Hepatocyte (in vitro differentiated cells): Measurements from ENCODE around the gene SH2D1A.

ENCODE experiments used
- CTCF ChIP-seq: fragments of 200-600 bp; sonication (generic); IDR thresholded peaks from 2 replicates; pipeline ENCODE4 v1.5.1; 2016; ENCODE audit warnings: antibody characterized with exemption, mild to moderate bottlenecking; ENCODE audit not compliant: poor library complexity
- EZH2 ChIP-seq: fragments of 200-600 bp; sonication (generic); IDR thresholded peaks from 2 replicates; pipeline ENCODE4 v1.6.1; 2016; ENCODE audit warnings: antibody characterized with exemption, mild to moderate bottlenecking, borderline replicate concordance
- EZH2phosphoT487 ChIP-seq: fragments of 200-600 bp; sonication (generic); IDR thresholded peaks from one replicate; pipeline ENCODE4 v1.6.1; 2018; ENCODE audit warnings: antibody characterized with exemption, mild to moderate bottlenecking, low read depth, moderate library complexity; ENCODE audit not compliant: unreplicated experiment, severe bottlenecking

- TF ChIP-seq CTCF (no peak), EZH2phosphoT487 (no peak), EZH2 (no peak)
These were observed 17.6 kb upstream of the SH2D1A start for GRCh38 chrX:124328765-124329164.
